H9 (cell line): ENCODE data around the gene FARP1. TPM values are rescaled to one million over a fixed set of nuclear protein-coding genes. Genes with fewer than 3 reads are reported as not detected.

Experiments
- DNase-seq: peaks from one replicate; pipeline ENCODE4 v3.0.0-alpha.2; 2017
- H2AFZ ChIP-seq: one replicate; pipeline ENCODE4 v1.6.1; 2013; ENCODE audit warnings: mild to moderate bottlenecking, low read length, control low read depth, moderate library complexity
- H2AK5ac ChIP-seq: 2 replicates; pipeline ENCODE4 v1.6.1; 2013; ENCODE audit warnings: low read length, control low read depth, mixed read lengths; ENCODE audit not compliant: insufficient read length
- H2BK120ac ChIP-seq: one replicate; pipeline ENCODE4 v1.6.1; 2013; ENCODE audit warnings: low read depth, mild to moderate bottlenecking, low read length, control low read depth, inconsistent platforms; ENCODE audit not compliant: poor library complexity, severe bottlenecking
- H2BK12ac ChIP-seq: 2 replicates; pipeline ENCODE4 v1.6.1; 2013; ENCODE audit warnings: low read length, control low read depth, mixed read lengths, low read depth; ENCODE audit not compliant: insufficient read length
- H2BK15ac ChIP-seq: 2 replicates; pipeline ENCODE4 v1.6.1; 2013; ENCODE audit warnings: low read depth, low read length, control low read depth
- H2BK20ac ChIP-seq: one replicate; pipeline ENCODE4 v1.6.1; 2013; ENCODE audit warnings: low read depth, mild to moderate bottlenecking, low read length, control low read depth, inconsistent platforms; ENCODE audit not compliant: poor library complexity, severe bottlenecking
- H2BK5ac ChIP-seq: 2 replicates; pipeline ENCODE4 v1.6.1; 2013; ENCODE audit warnings: low read length, control low read depth, mixed read lengths; ENCODE audit not compliant: insufficient read length
- H3K14ac ChIP-seq: 2 replicates; pipeline ENCODE4 v1.6.1; 2013; ENCODE audit warnings: low read length, control low read depth; ENCODE audit not compliant: insufficient read depth
- H3K18ac ChIP-seq: 2 replicates; pipeline ENCODE4 v1.6.1; 2013; ENCODE audit warnings: low read depth, mild to moderate bottlenecking, mixed read lengths, low read length, control low read depth; ENCODE audit not compliant: insufficient read length
- H3K23ac ChIP-seq: 2 replicates; pipeline ENCODE4 v1.6.1; 2013; ENCODE audit warnings: low read length, control low read depth, mixed read lengths, low read depth; ENCODE audit not compliant: insufficient read length
- H3K23me2 ChIP-seq: 2 replicates; pipeline ENCODE4 v1.6.1; 2013; ENCODE audit warnings: low read depth, mild to moderate bottlenecking, mixed read lengths, low read length, control low read depth; ENCODE audit not compliant: insufficient read length, poor library complexity, severe bottlenecking
- H3K27ac ChIP-seq: 2 replicates; pipeline ENCODE4 v1.5.1; 2013; ENCODE audit warnings: low read length, control low read depth, mixed read lengths, low read depth; ENCODE audit not compliant: insufficient read length
- H3K27me3 ChIP-seq: 2 replicates; pipeline ENCODE4 v1.6.1; 2013; ENCODE audit warnings: low read length, control low read depth, inconsistent platforms; ENCODE audit not compliant: insufficient read depth
- H3K4ac ChIP-seq: 2 replicates; pipeline ENCODE4 v1.6.1; 2013; ENCODE audit warnings: low read depth, mild to moderate bottlenecking, control low read depth, inconsistent platforms, low read length, moderate library complexity
- H3K4me1 ChIP-seq: 2 replicates; pipeline ENCODE4 v1.6.1; 2013; ENCODE audit warnings: low read length, control low read depth, inconsistent platforms; ENCODE audit not compliant: insufficient read depth
- H3K4me2 ChIP-seq: 2 replicates; pipeline ENCODE4 v1.6.1; 2013; ENCODE audit warnings: low read length, control low read depth, mixed read lengths; ENCODE audit not compliant: insufficient read length, insufficient read depth
- H3K56ac ChIP-seq: 2 replicates; pipeline ENCODE4 v1.6.1; 2013; ENCODE audit warnings: low read depth, mild to moderate bottlenecking, mixed read lengths, low read length, control low read depth; ENCODE audit not compliant: insufficient read length
- H3K79me1 ChIP-seq: 2 replicates; pipeline ENCODE4 v1.6.1; 2013; ENCODE audit warnings: low read depth, mild to moderate bottlenecking, moderate library complexity, low read length, control low read depth, inconsistent platforms; ENCODE audit not compliant: insufficient read depth, poor library complexity, severe bottlenecking
- H3K79me2 ChIP-seq: 2 replicates; pipeline ENCODE4 v1.6.1; 2013; ENCODE audit warnings: low read length, control low read depth, inconsistent platforms; ENCODE audit not compliant: insufficient read depth
- H3K9ac ChIP-seq: 2 replicates; pipeline ENCODE4 v1.6.1; 2013; ENCODE audit warnings: low read length, control low read depth, mixed read lengths; ENCODE audit not compliant: insufficient read length; ENCODE audit errors: extremely low read depth
- H3K9me3 ChIP-seq: one replicate; pipeline ENCODE4 v1.6.1; 2013; ENCODE audit warnings: low read depth, low read length, inconsistent platforms; ENCODE audit not compliant: control insufficient read depth
- H3T11ph ChIP-seq: one replicate; pipeline ENCODE4 v1.6.1; 2013; ENCODE audit warnings: mild to moderate bottlenecking, low read length, control low read depth, inconsistent platforms
- H4K20me1 ChIP-seq: one replicate; pipeline ENCODE4 v1.6.1; 2013; ENCODE audit not compliant: control insufficient read depth, insufficient read length, insufficient read depth
- H4K5ac ChIP-seq: 2 replicates; pipeline ENCODE4 v1.6.1; 2013; ENCODE audit warnings: low read depth, mild to moderate bottlenecking, mixed read lengths, low read length, control low read depth; ENCODE audit not compliant: insufficient read length
- H4K8ac ChIP-seq: replicated peaks from 2 replicates; pipeline ENCODE4 v1.6.1; 2013; ENCODE audit warnings: low read length, control low read depth, mixed read lengths, low read depth; ENCODE audit not compliant: insufficient read length
- H4K91ac ChIP-seq: 2 replicates; pipeline ENCODE4 v1.6.1; 2013; ENCODE audit warnings: low read depth, mild to moderate bottlenecking, moderate library complexity, mixed read lengths, low read length, control low read depth; ENCODE audit not compliant: insufficient read length
- H3K27ac Mint-ChIP-seq, 3 experiments: 2 replicates in 2 of 3; 3 replicates in 1 of 3; pipeline ENCODE4 v1.8.0; 2020 to 2021; ENCODE audit warnings: mixed read lengths in 3 of 3, mild to moderate bottlenecking in 1 of 3, moderate library complexity in 1 of 3
- H3K27me3 Mint-ChIP-seq: 2 replicates; pipeline ENCODE4 v1.8.0; 2021; ENCODE audit warnings: low read depth, mild to moderate bottlenecking, moderate library complexity, mixed read lengths
- H3K36me3 Mint-ChIP-seq, 3 experiments: 2 replicates in 2 of 3; 3 replicates in 1 of 3; pipeline ENCODE4 v1.8.0; 2020 to 2021; ENCODE audit warnings: low read depth in 3 of 3, mixed read lengths in 3 of 3; ENCODE audit not compliant: insufficient read depth in 1 of 3
- H3K4me1 Mint-ChIP-seq, 2 experiments: 2 replicates each; pipeline ENCODE4 v1.8.0; 2020; ENCODE audit warnings: mixed read lengths in 2 of 2
- H3K4me3 Mint-ChIP-seq, 2 experiments: 2 replicates in 1 of 2; 3 replicates in 1 of 2; pipeline ENCODE4 v1.8.0; 2020 to 2021; ENCODE audit warnings: mild to moderate bottlenecking in 2 of 2, mixed read lengths in 2 of 2, moderate library complexity in 1 of 2
- H3K9me3 Mint-ChIP-seq, 2 experiments: 2 replicates in 1 of 2; 3 replicates in 1 of 2; pipeline ENCODE4 v1.8.0; 2020; ENCODE audit warnings: mild to moderate bottlenecking in 2 of 2, mixed read lengths in 2 of 2, moderate library complexity in 1 of 2
- CTCF ChIP-seq: fragments of 200-600 bp; sonication (generic); conservative IDR thresholded peaks from 3 replicates; pipeline ENCODE4 v1.8.0; 2021; ENCODE audit warnings: antibody characterized with exemption, mild to moderate bottlenecking
- WGBS: extraction: QIAGEN DNeasy Blood & Tissue Kit; methylation state at CpG from one replicate; pipeline ENCODE4 v1.1.7; 2013; ENCODE audit warnings: missing lambda C conversion rate, low lambda C conversion rate, mixed read lengths; ENCODE audit not compliant: insufficient read length; ENCODE audit errors: extremely low coverage; 5-methylcytosine and 5-hydroxymethylcytosine counted together
- total RNA-seq: library from RNA; stranded (reverse); gene quantifications from 2 replicates; pipeline ENCODE4 v1.2.1, GENCODE V29; 2021

Gene FARP1
- total RNA-seq, 1 experiment from 2014 or later = 95.9 TPM

- H3K27ac Mint-ChIP-seq = no peak overlapping the region
- H2BK15ac ChIP-seq = no peak overlapping the region
- no peaks in the 10 kb centered on the region for H3K9me3 ChIP-seq
- no peak overlapping the region for H4K5ac ChIP-seq
- no peak overlapping the region for H3T11ph ChIP-seq
- H2AFZ ChIP-seq = no peak overlapping the region
- H3K9ac ChIP-seq = no peak overlapping the region
- H3K23ac ChIP-seq = no peak overlapping the region
- H2BK120ac ChIP-seq = no peak overlapping the region
- WGBS = no CpG with 5 or more reads among the region's 1 CpG
- H3K36me3 Mint-ChIP-seq = peaks cover 0 to 5% (median 1%) of the 10 kb centered on the region in 3 experiments; a peak in 2 of 7 replicates
- no peaks in the 10 kb centered on the region for H3K27me3 ChIP-seq
- H3K79me1 ChIP-seq = peaks cover 12% of the 10 kb centered on the region
- H3K18ac ChIP-seq = no peak overlapping the region
- H3K4me1 Mint-ChIP-seq = peaks cover 32 to 41% of the 10 kb centered on the region in 2 experiments
- no peak overlapping the region for H3K4me2 ChIP-seq
- H3K14ac ChIP-seq = no peak overlapping the region
- no peak for TF ChIP-seq CTCF
- no peak overlapping the region for H3K27ac ChIP-seq
- no peak overlapping the region for H2BK12ac ChIP-seq
- no peak overlapping the region for H4K91ac ChIP-seq
- no peak for DNase-seq
- H3K23me2 ChIP-seq = peaks cover 3% of the 10 kb centered on the region
- H3K27me3 Mint-ChIP-seq = no peaks in the 10 kb centered on the region
- no peak overlapping the region for H3K56ac ChIP-seq
- no peak overlapping the region for H2BK20ac ChIP-seq
- H3K4me1 ChIP-seq = no peaks in the 10 kb centered on the region; the same call in 1 of the 2 replicates
- no peaks in the 10 kb centered on the region for H4K20me1 ChIP-seq
- H2BK5ac ChIP-seq = no peak overlapping the region
- no peak overlapping the region for H4K8ac ChIP-seq
- H3K79me2 ChIP-seq = peaks cover 2% of the 10 kb centered on the region
- H3K4me3 Mint-ChIP-seq = no peak overlapping the region
- no peak overlapping the region for H3K4ac ChIP-seq
- no peak overlapping the region for H2AK5ac ChIP-seq
- no peaks in the 10 kb centered on the region for H3K9me3 Mint-ChIP-seq
Measured at GRCh38 chr13:98184792-98185191, 41.9 kb downstream of the FARP1 start.
